M059J (cell line): ENCODE results near the gene MOSPD3. TPM values are rescaled to one million over a fixed set of nuclear protein-coding genes. Genes with fewer than 3 reads are reported as not detected.
A peak's percentile ranks its signal among the peaks of the same experiment; 100 is the strongest.

Source experiments
- DNase-seq: peaks from one replicate; pipeline ENCODE4 v3.0.0-alpha.2; 2012; ENCODE audit warnings: low read depth
- total RNA-seq: library from RNA; depleted of rRNA; stranded (reverse); fragments of >200 nt; shearing (Covaris generic); gene quantifications from 2 replicates; pipeline ENCODE4 v1.2.3, GENCODE V29; 2014

The MOSPD3 gene
- total RNA-seq, 1 experiment from 2014 or later: 22.0 TPM

DNA sequence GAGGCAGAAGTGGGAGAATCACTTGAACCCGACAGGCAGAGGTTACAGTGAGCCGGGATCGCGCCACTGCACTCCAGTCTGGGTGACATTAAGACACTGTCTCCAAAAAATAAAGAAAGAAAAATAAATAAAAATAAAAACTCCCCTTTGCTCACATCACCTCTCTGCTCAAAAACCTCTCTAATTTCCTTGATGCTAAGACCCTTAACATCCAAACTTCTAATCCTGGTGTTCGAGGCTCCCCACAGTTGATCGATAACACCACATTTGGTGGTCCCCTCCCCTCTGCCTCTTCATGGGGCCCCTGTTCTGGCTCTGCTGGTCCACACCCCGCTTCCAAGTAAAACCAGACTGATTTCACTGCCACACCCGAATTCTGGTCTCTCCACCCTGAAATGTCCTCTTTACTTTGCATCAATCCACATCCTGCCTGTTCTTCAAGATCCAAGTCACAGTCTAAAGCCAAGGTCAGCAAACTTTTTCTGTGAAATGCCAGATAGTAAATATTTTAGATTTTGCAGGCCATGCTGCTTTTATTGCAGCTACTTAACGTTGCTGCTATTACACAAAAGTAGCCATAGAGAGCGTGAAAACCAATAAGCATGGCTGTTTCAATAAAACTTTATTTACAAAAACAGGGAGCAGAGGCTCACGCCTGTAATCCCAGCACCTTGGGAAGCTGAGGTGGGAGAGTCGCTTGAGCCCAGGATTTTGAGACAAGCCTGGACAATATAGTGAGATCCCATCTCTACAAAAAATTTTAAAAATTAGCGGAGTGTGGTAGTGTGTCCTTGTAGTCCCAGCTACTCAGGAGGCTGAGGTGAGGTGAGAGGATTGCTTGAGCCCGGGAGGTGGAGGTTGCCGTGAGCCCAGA is 11.8 kb downstream of the MOSPD3 start:
- DNase-seq: no peak

DNA sequence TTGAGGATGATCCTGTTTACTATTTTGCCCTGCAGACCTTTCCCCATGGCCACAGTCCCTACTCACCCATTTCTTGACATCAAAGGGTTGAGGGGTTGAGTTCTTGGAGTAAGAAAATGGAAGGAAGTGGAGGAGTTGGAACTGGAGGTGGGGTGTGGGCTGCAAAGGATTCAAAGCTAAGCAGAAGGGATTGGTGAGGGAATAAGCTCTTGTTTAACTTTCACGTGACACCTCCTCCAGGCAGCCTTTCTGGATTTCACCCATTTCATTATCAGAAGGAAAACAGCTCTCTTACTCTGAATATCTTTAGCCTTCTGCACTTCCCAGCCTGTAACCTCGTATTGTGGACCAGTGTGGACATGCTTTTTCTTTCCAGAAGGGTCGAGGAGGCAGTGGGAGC is 13.7 kb downstream of the MOSPD3 start:
- no peak for DNase-seq

DNA sequence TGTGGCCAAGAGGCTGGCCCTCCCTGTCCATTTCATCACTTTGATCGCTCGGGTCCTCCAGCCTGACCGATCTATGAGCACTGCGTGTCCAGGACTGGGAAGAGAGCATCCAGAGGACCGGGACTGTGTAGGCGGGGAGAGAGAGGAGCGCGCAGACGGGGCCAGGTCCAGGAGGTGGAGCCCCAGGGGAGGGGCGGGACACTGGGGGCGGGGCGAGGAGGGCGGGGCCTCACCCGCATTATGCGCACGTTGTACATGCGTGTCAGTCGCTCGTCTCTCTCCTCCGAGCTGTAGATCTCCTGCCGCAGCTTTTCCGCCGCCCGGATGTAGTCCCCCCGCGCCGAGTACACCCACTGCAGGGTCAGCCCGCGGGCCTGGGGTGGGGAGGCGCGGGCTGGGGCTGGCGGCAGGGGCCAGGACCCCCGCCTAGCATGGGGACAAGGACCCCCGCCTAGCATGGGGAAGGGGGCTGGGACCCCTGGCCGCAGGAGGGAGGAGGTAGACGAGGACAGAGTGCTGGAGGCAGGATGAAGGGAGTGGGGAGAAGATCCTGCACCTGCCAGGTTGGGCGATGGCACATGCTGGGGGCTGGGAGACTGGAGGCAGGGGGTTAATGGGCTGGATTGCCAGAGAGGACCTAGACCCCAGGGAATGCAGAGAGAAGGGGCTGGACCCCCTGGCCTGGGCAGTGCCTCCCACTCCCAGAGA is 14.3 kb downstream of the MOSPD3 start:
- DNase-seq: peak; percentile 21

DNA sequence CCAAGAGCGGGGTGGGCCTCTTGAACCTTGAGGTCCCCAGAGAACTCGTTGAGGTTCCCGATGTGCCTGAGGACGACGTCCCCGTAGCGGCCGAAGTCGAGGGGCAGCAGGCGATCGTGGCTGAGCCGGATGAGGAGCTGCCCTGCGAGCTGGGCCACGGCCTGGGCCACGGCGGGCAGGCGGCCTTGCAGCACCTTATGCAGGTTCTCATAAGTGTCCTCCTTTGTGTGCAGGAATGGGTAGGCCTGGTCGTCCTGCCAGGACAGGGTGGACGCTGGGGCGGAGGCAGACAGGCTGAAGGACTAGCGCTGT is 14.9 kb downstream of the MOSPD3 start:
- no peak for DNase-seq

DNA sequence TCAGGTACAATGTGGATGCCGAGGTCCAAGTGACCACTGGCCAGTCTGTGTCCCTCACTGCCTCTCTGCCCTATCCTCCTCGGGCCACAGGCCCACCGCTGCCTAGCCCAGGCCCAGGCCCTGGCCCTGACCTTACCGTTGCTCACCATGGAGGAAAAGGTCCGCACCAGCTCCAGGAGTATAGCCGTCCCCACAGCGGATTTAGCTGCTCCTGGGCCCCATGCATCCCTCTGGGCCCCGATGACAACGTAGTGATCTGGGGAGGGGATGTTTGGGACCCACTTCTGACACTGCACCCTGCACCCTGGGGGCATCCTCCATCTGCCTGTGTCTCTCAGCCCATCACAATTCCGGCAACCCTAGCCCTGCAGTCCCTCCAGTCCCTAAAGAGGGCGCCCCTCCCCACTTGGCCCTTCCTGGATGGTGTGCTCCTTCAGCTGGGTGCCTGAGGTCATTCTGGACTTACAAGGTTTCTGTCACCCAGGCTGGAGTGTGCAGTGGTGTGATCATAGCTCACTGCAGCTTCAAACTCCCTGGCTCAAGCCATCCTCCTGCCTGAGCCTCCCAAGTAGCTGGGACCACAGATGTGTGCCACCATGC is 16.9 kb downstream of the MOSPD3 start:
- DNase-seq: peak; percentile 38

DNA sequence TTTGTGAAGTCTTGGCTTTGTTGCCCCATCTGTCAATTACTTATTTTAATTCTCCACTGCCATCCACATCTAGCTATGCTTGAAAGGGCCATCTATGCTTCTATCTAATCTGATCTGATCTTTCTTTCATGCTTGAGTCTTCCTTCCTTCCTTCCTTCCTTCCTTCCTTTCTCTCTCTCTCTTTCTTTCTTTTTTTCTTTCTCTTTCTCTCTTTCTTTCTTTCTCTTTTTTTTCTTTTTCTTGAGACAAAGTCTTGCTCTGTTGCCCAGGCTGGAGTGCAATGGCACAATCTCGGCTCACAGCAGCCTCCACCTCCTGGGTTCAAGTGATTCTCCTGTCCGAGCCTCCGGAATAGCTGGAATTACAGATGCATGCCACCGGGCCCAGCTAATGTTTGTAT is 17.7 kb downstream of the MOSPD3 start:
- no peak for DNase-seq

DNA sequence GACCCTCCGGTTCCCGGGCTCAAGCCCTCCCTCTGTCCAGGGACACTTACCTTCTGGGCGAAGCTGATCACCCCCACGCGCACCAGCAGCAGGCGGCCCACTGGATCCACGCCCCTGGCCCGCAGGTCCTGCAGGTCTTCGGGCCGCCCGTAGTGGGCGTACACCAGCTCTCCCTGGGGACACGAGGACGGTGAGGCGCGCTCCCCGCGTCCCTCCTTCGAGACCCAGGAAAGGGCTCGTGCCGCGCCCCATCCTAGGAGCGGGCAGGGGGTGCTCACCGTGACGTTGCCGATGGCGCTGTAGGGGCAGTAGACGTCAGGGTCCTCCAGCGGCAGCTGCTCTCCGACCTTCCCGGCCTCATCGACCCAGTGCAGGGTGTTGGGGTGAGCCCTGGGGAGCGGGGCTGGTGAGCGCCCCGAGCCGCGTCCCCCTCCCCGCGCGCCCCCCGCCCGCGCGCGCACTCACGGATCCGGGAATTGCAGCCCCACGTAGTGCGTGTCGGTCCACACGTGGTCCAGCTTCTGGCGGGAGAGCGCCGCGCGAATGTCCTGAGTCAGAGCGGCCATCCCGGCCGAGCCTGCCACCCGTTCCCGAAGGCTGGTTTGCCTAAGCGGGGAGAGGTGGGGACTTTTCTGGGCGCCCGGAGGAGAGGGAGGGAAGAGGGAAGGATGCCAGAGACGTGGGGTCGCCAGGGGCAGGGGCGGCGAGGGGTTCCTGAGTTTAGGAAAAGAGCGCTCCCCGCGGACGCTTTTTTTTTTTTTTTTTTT is 20.8 kb downstream of the MOSPD3 start:
- DNase-seq: peak; percentile 47

DNA sequence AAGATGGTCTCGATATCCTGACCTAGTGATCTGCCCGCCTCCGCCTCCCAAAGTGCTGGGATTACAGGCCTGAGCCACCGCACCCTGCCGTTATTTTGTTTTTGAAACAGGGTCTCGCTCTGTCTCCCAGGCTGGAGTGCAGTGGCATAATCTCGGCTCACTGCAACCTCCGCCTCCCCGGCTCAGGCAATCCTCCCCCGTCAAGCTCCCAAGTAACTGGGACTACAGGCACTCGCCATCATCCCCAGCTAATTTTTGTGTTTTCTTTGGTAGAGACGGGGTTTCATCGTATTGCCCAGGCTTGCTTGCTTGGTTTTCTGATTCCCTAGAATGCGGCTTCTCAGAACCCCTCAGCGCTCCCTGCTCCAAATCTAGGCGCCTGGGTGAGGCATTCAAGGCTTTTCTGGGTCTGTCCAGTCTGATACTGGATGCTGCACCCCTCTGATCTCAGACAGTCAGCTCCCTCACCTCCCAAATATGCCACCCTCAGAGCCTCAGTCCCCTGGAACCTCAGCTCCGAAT is 27.7 kb downstream of the MOSPD3 start:
- no peak for DNase-seq

DNA sequence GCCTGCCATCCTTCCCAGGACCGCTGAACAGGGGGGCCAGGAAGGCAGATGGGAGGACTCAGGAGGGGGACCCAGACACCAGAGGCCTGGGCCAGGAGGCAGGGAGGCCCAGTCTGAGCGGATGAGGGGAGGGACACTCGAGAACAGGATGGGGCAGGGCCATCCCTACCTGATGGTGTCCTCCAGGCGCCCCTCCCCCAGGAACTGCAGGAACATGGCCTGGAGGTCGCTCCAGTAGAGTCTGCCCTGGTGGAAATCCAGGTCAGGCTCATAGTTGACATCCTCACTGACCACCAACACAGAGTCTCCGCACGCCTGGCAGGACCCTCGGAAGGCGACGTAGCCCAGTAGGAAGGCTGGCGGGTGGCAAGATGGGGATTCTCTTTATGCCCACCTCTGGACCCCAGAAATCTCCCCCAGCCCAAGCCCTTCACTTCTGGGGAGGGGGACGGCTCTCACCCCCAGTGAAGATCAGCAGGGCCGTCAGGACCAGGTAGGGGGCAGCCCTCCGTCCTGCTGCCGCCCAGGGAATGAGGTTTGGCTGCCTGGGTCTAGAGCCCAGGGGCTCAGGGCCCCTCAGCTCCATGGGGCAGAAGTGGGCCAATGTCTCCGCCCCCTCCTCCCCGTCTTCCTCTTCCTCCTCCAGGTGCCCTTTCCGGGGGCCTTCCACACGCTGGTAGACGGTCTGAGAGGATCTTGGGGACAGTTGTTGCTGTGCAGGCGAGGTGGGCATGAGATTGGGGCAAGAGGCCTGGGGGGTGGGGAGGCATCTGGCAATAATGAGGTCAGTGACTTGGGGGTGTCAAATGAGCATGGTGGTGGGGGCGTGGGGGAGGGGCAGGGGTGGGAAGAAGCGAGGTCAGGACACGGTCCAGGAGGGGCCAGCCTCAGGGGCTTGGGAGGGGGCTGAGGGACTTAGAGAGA is 28.4 kb downstream of the MOSPD3 start:
- no peak for DNase-seq

DNA sequence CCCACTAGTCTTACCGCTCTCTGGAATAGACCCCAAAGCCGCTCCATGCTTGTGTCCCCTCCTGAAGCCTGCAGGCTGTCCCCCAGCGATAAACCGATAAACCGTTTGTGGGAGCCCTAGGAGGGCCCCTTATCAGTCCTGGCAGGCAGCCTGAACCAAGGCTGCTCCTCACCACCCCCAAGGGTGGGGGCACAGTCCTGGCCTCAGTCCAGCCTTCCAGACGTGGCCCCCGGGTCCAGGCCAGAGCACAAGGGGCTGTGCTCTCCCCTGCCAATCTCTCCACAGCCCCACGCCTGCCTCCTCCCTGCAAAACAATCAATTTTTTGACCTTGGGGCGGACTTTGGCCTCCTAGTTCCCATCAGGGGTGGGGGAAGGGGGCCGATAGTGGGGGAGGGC is 29.1 kb downstream of the MOSPD3 start, which contains the start of gene TFR2:
Gene TFR2, minus strand, starts transcription at position 90 of the 397 bp plus-strand sequence. Its CDS starts 43 bp downstream, at position 47.
- no peak for DNase-seq

DNA sequence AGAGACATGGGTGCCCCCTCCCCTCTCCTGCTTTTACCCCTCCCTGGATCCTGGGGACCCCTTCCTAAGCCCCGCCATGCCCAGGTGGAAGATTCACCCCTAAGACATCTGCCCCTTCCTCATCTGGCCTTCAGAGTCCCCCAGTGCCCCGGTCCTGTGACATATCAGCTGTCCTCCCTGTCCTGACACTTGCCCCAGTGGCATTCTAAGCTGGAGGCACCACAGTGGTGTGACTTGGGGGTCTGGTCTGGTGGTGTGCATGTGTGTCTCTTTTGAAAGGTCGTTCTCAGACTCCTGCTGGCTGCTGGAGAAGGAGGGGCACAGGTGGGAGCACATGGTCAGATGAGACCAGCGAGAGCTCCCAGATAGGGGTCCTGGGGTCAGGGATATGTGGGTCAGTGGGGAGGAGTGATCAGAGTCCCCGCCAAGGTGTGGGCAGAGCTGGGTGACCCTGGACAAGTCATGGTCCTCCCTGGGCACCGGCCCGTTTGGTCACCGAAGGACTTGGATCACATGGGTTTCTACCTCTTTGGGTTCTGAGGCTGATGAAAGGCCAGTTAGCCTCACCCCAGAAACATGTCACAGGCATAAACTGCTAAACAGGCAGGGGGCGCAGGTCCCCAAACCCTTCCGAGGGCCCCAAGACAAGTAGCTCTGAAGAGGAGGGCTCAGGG is 29.7 kb downstream of the MOSPD3 start:
- no peak for DNase-seq

DNA sequence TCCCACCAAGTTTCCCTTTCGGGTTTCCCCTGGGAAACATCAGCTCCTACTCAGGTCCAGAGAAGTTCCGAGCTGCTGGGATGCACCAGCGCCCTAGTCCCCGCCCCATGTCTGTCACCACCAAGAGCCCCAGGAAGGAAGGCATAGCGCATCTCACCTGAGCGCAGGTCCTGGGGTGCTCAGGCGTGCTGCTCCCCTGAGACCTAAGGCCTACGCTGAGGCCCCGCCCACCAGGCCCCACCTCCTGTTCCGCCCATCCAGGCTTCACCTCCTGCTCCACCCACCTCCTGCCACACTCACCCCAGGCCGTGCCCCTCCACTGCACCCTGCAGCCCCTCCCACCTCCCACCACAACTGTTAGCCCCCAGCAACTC is 30.2 kb downstream of the MOSPD3 start:
- no peak for DNase-seq

DNA sequence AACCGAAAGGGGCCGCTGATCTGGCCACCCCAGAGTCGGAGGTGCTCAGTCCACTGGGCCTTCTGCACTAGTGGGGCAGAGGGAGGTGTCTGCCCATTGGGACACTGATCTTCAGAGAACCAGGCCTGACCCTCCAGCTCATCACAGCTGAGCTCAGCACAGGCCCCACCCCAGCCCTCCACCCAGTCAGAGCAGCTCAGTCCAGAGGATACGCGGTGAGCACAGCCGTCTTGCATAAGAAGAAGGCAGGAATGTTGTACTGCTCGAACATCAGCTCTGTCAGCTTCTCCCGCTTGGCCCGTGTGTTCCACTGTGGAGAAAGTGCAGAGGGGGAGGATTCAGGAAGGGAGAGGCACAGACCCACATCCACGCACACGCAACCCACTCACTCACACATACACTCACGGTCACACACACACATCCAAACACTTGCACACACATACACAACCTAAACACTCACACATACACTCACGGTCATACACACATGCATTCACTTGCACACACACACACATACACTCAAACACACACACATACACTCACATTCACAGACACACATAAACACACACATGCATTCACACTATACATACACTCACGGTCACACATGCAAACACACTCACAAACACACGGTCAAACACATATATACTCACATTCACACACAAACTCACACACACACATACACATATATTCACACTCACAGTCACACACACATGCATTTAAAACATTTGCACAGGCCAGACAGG is 37.7 kb downstream of the MOSPD3 start:
- DNase-seq: no peak

DNA sequence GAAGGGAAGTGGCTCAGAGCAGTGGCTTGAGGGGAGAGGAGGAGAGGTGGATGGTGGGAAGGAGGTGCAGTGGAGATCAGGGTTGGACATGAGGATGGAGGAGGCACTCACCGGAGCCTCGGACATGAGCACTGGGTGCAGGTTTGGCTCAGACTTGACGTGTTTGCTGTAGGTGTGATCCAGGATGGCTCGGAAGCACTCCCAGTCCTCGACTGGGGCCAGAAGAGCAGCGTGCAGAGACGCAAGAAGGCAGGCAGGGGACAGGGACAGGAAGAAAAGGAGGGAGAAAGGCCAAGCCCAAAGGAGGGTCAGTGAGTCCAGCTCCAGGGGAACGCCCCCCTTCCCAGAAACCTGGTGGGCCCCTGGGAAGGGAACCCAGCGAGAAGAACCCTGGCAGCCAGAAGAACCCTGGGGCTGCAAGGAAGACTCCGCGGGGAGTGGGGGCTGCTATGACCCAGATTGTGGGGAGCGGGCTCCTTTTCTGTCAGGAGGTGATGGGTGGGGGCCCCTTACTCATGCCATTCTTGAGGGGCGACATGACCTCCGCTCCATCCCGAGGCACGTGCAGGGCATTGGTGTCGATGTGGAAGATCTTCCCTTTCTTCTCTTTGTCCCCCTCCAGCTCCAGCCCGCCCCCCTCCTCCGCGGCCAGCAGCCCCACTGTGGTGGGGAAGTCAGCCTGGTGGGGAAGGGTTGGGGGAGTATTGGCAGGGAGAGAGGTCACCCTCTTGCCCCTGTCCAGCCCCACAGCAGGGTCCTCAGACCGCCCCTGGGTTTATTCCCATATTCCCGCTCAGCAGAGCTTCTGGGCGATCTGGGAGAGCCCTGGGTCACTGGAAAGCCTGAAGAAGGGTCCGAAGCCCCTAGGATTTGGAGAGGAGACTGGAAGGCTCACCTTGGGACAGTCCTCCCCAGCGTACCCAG is 42.8 kb downstream of the MOSPD3 start:
- no peak for DNase-seq

DNA sequence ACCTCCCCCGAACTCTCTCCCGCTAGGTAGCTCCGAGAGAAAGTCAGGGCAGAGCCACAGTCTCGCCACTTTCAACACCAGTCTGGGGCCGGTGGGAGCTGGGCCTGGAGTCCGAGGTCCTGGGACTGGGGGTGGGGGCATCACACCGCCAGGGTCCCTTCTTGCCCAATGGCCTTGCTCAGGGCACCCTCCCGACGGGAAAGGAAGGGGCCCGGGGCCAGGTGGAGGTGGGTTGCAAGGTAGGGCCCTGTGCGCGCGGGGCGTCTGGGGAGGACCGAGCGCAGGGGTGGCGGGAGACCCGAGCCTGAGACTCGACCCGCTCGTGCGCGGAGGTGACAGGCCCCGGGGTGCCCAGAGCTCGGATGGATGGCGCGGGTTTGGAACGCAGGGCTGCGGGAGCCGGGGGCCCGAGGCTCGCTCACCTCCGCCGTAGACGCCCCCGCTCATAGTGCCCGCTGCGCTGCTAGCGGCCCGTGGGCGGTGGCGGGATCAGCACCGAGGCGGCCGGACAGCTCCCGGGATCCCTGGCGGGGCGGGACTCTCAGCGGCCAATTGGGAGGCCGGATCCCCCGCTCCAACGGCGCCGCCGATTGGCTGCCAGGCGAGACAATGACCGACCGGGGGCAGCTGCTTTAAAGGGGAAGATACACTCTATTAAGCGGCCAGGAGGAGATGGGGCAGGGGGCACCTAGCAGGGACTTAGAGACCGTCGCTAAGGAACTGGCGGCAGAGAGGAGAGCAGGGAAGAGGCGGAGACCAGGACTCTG is 43.8 kb downstream of the MOSPD3 start, which contains the start of gene ACTL6B:
Gene ACTL6B, minus strand, starts transcription at position 541 of the 767 bp plus-strand sequence. Its CDS starts 94 bp downstream, at position 447.
- DNase-seq: peak; percentile 43

DNA sequence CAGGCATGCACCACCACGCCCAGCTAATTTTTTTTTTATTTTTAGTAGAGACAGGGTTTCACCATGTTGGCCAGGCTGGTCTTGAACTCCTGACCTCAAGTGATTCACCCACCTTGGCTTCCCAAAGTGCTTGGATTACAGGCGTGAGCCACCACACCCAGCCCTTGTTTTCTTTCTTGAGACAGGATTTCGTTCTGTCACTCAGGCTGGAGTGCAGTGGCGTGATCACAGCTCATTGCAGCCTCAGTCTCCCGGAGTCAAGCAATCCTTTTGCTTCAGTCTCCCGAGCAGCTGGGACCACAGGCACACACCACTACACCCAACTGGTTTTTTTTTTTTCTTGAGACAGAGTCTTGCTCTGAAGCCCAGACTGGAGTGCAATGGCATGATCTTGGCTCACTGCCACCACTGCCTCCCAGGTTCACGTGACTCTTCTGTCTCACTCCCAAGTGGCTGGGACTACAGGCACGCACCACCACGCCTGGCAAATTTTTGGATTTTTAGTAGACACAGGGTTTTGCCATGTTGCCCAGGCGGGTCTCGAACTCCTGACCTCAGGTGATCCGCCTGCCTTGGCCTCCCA is 49.9 kb downstream of the MOSPD3 start:
- DNase-seq: peak; percentile 18
